Measurements from ENCODE around the gene TMEM39A.

DNA sequence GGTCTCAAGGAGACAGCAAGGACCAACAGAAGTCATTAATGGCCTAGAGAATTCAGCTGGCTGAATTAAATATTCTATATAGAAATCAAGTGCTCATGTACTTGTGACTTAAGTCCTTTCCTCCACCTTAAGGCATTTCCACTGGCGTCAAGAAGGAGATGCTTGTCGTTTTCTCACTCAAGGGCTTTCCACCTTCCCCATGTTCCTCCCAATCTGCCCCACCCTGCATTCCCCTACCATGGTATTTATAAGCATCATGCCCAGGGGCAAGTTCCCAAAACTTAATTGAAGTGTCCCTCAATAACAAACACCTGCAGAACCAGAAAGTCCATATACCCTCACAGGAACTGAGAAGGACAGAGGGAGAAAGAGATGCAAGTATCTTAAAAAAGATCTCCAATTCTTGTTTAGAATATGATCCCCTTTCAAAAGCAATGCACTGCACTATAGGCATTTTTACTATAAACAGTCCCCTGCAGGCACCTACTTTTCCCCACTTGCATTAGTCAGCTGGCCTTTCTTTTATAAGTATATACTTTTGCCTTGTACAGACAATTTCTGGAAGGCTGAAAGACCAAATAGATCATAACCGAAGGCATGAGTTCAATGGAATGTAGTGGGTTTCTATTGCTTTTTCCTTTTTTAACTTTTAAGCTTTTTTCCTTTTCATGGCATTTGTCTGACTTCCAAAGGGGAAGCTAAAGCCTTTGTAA lies 29.6 kb downstream of the TMEM39A start:
- TF ChIP-seq, protein P1, sequence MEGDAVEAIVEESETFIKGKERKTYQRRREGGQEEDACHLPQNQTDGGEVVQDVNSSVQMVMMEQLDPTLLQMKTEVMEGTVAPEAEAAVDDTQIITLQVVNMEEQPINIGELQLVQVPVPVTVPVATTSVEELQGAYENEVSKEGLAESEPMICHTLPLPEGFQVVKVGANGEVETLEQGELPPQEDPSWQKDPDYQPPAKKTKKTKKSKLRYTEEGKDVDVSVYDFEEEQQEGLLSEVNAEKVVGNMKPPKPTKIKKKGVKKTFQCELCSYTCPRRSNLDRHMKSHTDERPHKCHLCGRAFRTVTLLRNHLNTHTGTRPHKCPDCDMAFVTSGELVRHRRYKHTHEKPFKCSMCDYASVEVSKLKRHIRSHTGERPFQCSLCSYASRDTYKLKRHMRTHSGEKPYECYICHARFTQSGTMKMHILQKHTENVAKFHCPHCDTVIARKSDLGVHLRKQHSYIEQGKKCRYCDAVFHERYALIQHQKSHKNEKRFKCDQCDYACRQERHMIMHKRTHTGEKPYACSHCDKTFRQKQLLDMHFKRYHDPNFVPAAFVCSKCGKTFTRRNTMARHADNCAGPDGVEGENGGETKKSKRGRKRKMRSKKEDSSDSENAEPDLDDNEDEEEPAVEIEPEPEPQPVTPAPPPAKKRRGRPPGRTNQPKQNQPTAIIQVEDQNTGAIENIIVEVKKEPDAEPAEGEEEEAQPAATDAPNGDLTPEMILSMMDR (IDR thresholded peaks at IDR 0.05): no peak
- TF ChIP-seq POLR2A (IDR thresholded peaks at IDR 0.05): no peak

Data from thyroid gland (tissue), 4 donors.